Thyroid gland (tissue), 4 donors: ENCODE measurements around the gene GDPD5.

Experiments
- POLR2A ChIP-seq, 2 donors: fragments of 450-650 bp; IDR thresholded peaks; one replicate each; pipeline ENCODE4 v1.6.1; 2017; ENCODE audit warnings: antibody characterized with exemption in 2 of 2, mild to moderate bottlenecking in 2 of 2, moderate library complexity in 1 of 2
- TF ChIP-seq, protein P1 (sequence below), 6 experiments: fragments of 200-600 bp in 3 of 6; fragments of 450-650 bp in 3 of 6; sonication (generic) in 3 of 6; IDR thresholded peaks; one replicate each; pipeline ENCODE4 v1.5.1; 2016 to 2019; ENCODE audit warnings: antibody characterized with exemption in 6 of 6, mild to moderate bottlenecking in 2 of 6, inconsistent platforms in 1 of 6, moderate library complexity in 1 of 6

DNA sequence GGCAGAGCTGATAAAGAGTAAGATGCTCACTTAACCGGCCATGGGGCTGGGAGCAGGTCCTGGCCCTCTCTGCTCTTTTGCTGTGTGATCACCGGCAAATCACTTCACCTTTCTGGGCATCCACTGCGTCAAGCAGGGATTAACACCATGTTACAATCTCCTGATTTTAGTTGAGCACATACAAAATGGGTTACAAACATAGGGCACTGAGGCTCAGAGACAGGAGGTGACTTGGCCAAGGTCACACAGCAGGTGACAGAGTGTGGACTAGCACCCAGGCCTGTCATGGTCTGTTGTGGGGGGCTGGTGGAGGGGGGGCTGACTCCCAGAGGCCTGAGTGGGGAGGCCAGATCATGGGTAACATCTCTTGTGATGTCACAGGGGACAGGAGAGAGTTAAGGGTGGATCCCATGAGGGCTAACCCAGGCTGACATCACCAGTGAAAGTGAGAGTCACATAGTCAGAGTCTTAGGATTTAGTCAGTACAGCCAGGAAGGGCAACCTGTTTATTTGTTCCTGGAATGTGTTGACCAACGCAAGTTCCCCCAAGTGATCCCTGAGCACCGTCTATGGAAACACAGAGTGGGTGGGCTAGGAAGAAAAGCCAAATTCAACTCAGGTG is 27.8 kb downstream of the GDPD5 start:
- TF ChIP-seq, protein P1, sequence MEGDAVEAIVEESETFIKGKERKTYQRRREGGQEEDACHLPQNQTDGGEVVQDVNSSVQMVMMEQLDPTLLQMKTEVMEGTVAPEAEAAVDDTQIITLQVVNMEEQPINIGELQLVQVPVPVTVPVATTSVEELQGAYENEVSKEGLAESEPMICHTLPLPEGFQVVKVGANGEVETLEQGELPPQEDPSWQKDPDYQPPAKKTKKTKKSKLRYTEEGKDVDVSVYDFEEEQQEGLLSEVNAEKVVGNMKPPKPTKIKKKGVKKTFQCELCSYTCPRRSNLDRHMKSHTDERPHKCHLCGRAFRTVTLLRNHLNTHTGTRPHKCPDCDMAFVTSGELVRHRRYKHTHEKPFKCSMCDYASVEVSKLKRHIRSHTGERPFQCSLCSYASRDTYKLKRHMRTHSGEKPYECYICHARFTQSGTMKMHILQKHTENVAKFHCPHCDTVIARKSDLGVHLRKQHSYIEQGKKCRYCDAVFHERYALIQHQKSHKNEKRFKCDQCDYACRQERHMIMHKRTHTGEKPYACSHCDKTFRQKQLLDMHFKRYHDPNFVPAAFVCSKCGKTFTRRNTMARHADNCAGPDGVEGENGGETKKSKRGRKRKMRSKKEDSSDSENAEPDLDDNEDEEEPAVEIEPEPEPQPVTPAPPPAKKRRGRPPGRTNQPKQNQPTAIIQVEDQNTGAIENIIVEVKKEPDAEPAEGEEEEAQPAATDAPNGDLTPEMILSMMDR (IDR thresholded peaks at IDR 0.05): no peak
- TF ChIP-seq POLR2A (IDR thresholded peaks at IDR 0.05): no peak
